Activated CD4-positive, alpha-beta T cell treated with anti-CD3 and anti-CD28 coated beads, Interleukin-2, Interleukin-4, amounts not matched to agents 100 ng/mL and 50 ng/mL, durations not matched to agents 16 hours and 8 hours (primary cell): ENCODE measurements around the gene EEPD1.

Experiments
- DNase-seq: peaks from one replicate; pipeline ENCODE4 v3.0.0-alpha.2; 2020; ENCODE audit warnings: low spot score

EEPD1 gene

DNA sequence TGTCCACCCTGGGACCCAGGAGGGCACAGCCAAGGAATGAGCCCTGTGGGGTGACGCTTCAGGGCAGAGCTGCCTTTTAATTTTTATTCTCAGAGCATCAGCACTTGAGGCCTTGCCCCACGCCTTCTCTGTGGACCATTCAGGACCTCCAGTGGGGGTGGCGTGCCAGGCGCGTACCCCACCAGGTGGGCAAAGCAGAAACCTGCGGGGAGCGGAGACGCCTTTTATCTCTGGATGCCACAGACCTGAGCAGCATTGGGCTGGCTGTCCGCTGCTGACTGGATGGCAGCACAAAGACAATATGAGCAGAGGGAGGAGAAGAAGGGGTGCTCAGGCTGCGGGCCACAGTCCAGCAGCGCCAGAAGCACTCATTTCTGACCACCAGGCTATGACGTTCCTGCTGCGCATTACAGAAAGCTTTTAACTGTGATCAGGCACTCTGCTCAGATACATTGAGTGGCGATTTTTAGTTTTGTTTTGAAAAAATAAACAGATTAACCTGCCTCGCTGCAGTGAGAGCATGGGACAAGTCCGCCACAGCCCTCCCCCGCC, 146.2 kb downstream of the EEPD1 start:
- no peak for DNase-seq

DNA sequence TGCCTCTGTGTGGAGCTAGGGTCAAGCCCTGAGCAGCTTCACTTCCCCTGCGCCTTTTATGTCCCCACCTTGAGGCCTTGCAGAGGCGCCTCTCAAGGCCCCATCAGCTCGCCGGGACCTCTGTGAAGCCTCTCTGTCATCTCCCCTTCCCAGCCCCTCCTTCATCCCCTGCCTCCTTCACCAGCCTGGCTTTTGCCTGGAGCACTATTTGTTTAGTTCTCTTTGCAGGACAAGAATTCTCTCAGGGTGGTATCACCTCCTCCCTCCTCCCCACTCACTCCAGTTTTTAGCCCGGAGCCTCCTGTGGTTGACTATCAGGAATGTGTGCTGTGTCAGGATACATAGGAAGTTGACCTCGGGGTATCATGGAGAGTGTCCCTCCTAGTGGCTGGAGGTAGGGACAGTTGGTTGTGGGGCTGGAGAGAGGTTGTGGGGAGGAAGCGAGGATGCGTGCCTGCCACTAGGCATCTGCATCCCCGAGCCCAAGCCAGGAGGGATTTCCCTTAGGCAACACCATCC, 146.8 kb downstream of the EEPD1 start:
- no peak for DNase-seq

DNA sequence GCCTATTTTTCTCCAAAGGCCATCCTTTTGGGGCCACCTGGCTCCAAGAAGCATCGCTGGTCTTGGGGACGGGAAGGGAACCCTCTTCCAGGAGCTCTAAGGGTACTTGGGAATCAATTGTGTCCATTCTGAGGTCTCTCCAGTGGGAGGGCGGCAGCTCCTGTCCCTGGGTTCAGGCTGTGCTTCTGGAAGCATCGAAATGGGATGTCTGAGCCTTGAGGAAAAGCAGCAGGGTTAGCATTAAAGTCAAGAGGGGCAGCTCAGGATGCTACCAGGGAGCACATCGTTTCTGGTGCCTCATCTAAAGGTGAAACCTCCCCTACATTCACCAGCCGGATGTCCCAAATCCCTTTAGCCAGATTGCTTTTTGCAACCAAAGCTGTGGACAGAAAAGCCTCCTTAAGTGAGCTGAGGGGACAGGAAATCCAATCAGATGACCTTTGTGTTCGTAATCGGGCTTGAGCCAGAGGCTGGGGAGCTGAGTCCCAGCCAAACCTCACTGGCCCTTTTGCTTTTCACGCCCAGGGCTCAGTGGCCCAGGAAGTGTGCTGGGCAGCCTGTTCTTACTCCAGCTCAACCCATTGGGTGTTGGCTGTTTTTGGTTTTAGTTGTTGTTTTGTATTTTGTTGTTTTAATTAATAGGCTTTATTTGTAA, 147.8 kb downstream of the EEPD1 start:
- no peak for DNase-seq

DNA sequence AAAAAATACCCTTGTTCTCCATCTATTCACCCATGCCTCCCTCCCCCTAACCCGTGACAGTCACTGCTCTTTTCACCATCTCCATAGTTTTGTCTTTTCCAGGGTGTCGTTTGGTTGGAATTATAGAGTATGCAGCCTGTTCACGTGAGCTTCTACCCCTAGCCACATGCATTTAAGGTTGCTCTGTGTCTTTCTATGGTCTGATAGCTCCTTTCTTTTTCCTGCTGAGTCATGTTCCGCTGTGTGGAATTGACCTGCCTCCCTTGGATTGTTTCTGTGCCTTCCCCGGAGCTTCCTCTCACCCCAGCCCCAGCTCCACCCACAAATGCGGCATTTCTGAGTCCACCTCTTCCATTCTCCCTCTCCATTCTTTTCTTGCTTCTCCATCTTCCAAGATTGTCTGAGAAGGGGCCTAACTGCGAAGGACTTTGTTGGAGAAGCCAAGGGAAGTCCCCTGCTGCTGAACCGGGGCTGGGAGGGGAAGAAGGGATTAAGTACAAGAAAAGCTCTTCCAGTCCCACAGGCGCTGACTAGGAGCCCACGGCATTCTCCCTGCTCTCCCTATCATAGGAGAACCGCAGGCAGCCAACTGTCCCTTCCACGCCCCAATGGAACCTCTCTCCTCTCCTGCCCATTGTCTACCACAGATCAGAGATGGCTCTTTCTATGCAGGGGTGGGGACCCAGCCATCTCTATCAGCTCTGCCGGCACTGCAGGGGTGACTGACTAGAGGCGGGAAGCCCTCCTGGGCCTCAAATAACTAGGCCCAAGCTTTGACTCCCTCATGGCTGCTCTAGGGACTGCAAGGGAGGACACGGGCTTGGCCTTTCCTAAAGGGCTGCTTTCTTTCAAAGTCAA, 149.1 kb downstream of the EEPD1 start:
- no peak for DNase-seq

DNA sequence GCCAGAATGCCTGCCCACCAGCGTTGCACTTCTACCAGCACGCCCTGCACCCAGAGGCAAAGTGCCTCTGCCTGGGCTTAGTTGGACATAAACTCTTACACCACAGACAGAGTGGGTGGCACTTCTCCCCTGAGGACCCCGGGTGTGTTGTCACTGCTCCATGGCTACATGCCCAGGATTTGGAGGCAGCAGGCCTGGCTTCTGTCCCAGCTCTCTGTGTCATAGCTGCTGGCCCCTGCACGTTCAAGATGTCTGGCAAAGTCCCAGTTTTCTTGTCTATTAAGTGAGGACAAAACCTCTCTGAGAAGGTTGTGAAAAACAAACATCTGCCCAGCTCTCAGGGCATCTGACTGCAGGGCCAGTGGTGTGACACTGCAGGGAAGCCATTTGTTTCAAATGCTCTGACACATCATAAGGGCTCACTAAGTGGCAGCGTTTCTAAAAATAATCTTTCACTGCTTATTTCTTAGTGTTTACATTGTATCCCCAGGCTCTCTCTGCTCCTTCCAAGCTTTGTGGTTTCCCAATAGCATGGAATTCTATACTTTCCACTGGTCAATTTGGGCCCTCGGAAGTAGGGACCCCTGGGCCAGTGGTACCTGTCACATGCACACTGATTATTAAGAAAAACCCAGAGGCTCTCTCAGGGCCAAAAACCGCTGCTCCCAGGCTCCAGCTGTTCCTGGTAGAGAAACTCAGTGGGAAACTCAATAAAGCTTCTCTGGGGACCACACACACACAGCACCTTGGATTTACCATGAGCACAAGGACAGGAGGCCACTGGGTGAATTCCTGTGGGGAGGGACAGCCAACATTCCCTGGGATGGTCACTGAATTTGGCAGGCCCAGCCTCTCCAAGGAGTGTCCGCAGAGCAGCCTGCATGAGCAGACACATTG, 150.4 kb downstream of the EEPD1 start:
- DNase-seq: no peak

DNA sequence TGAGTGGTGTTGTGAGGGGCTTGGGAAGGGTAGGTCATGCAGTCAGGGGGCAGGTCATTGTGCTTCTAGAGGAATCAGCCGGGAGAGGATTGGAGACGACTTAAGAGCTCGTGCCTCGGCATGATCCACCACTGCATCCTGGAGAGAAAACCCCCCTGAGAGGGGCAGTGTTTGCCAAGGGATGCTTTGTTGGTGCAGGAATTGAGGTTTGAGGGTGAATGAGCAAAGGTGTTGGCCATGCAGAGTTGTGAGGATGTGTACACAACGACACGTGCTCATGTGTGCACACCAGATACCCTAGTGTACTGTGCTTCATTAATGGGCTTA, 151.0 kb downstream of the EEPD1 start:
- DNase-seq: no peak

DNA sequence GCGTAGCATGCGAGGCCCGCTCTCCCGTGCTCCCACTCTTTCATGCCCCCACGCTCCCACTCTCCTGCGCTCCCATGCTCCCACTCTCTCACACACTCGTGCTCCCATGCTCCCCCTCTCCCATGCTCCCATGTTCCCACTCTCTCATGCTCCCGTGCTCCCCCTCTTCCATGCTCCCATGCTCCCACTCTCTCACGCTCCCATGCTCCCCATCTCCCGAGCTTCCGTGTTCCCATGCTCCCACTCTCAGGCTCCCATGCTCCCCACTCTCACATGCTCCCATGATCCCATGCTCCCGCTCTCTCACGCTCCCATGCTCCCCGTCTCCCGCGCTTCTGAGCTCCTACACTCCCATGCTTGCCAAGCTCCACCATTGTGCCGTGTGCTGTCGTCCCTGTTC, 152.2 kb downstream of the EEPD1 start:
- DNase-seq: no peak

DNA sequence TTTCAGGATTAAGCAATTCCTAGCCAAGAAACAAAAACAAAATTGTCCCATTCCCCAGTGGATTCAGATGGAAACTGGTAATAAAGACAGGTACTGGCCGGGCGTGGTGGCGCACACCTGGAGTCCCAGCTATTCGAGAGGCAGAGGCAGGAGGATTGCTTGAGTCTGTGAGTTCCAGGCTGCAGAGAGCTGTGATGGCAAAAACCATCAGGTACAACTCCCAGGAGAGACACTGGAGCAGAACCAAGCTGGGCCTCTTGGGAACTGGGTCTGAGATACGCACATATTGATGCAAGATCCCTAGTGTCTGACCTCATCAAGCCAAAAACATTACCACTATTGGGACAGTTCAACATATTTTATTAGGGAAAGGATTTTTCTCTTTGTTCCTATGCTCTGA, 152.6 kb downstream of the EEPD1 start:
- DNase-seq: no peak

DNA sequence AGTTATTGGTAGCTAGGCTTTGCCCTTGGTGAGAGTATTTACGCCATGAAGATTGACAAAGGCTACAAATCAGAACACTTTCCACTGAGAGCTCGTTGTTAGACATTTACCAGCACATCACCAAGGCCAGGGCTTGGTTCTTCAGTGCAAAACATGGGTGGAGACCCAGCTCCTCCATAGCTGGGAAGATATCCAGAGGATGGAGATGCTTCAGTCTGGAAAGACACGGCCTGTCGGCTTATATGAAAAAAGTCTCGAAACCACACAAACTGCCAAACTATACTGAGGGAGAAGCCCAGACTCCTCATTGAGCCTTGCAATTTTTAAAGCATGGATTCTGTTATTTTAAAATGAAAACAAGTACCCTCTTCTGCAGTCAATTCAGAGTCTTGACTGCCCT, 153.2 kb downstream of the EEPD1 start:
- no peak for DNase-seq

DNA sequence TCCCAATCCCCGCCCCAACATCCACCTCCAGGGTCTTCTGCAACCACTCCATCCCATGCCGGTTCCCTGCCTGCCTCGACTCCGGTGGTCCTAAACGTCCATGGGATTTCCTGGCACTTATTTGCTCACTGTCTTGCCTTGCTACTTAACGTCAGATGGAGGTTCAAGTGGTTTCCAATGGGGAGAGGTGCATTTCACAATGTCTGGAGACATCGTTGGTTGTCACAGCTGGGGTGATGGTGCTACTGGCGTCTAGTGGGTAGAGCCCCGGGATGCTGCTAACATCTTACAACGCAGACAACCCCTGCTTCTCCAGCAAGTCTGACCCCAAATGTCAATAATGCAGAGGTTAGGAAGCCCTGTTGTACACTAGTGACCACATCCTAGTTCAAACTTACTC, 153.7 kb downstream of the EEPD1 start:
- no peak for DNase-seq

DNA sequence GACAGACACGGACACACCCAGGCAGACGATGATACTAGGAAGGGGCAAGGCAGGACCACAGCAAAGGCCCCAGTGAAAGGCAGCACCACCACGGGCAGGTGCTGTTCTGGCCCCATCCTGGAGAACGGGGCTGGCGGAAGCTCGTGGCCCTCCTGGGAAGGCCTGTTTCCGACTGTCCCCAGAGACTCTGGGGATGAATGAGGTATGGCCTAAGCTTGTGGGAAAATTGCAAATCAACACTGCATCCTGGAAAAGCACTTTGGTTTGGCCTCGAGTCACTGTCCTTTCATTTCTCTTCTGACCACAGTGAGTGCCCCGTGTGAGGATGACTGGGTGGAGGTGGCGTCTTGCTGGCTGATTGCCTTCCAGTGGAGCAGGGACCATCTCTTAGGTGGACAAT, 155.0 kb downstream of the EEPD1 start:
- DNase-seq: no peak

DNA sequence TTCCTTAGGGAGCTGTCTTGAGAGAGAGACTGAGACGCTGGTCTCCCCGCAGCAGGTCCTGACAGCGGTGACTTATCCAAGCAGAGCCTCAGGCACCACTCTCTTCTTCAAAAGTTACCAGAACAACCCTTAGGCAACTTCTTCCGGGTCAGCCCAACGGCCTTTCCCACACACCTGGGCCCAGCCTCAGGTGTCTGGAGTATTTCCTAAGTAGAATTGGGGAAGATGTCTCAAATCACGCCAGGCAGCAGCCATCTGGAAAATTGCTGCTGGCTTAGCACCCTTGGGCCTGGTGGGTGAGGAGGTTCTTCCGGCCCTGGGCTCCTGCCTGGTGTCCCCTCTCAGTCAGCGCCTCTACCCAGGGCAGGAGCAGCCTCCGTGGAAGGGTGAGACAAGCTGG, 156.2 kb downstream of the EEPD1 start:
- no peak for DNase-seq

DNA sequence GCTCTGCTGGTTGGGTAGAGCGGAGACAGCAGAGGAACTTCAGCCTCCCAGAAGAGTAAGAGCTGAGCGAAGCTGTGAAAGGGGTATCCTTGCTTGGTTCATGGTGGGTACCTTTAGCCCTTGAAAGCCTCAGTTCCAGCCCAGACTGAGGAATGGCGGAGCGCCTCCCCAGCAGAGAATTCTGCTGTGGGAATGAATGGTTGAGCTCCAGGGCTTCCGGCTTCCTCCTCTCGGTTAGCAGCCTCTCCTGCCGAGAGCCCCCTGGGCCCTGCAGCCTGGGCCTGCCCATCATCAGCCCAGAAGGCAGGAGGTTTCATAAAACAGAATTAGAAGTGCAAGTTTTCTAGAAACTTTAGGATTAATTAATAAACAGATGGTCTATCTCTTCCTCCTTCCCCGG, 156.7 kb downstream of the EEPD1 start:
- no peak for DNase-seq

DNA sequence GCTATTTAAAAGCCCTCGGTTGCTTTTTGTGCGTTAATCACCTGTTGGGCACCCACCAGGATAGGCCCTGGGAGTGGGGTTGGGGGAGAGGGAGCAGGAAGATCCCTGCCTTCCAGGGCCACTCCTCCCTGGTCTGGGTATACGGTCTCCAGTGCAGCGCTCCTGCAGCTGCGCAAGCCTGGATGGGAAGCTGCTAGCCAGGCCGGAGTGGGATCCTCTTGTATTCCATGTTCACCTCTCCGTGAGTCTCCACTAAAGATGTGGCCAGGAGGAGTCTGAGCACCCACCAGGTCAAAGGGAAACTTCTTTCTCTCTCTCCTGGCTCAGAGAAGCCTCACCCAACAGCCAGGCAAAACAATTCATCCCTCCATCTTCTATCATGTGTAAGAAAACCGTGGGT, 157.8 kb downstream of the EEPD1 start:
- no peak for DNase-seq

DNA sequence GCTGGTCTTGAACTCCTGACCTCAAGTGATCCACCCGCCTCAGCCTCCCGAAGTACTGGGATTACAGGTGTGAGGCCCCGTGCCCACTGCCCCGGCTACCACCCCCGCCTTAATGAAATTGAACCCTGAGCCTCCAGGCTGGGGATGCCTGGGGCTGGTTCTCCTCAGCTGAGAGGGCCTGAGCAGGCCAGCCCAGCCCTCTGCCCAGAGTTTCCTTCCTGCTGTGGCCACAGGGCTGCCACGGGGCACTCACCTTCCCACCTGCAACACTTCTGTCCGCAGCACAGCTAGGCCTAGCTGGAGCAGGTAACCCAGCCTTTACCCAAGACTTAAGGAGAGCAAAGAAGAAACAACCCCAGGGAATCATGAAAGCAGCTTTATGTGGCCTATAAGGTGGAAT, 158.5 kb downstream of the EEPD1 start:
- no peak for DNase-seq

DNA sequence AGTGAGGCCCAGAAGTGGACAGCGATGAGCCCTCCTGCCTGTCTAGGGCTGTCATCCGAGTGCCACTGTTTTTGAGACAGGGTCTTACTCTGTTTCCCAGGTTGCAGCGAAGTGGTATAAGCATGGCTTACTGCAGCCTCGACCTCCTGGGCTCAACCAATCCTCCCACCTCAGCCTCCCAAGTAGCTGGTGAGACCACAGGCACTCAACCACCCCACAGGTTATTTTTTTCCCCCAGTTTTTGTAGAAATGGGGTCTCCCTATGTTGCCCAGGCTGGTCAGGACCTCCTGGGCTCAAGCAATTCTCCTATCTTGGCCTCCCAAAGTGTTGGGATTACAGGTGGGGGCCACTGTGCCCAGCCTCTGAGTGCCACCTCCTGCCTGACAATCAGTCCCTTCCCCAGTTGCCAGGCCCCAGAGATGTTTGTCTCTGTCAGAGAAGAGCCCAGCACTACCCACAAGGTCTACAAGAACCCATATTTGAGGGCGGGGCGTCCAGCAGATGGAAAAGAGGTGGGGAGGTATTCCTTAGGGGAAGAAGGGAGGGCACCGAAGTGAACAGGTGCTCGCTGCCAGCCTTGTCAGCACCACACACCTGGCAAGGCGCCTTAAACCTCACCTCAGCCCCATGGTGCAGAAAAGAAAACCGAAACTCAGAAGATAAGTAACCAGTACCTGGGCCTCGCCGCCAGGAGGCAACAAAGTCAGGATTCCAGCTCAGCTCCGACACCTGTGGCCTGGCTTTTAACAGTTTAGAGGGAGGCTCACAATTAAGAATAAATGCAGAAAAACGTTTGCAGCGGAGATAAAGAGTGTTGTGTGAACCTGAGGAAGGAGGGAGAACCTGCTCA, 159.2 kb downstream of the EEPD1 start:
- DNase-seq: no peak

DNA sequence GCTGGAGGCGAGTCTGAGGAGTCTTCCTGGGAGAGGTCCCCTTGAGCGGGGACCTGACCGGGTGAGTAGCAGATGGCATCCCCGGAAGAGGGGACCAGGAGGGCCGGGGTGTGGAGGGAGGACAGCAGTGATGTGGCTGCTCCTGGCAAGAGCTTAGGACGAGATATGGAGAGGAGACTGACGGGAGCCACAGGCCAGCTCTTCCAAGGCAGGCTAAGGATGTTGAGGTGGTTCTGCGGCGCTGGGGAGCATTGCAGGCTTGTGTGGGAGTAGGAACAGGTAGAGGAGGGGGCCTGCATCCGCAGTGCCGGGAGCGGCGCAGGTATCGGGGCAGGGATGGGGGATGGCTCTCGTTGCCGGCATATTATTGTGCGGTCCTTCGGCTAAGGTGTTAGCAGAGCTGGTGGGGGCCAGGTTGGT, 159.9 kb downstream of the EEPD1 start:
- DNase-seq: no peak

DNA sequence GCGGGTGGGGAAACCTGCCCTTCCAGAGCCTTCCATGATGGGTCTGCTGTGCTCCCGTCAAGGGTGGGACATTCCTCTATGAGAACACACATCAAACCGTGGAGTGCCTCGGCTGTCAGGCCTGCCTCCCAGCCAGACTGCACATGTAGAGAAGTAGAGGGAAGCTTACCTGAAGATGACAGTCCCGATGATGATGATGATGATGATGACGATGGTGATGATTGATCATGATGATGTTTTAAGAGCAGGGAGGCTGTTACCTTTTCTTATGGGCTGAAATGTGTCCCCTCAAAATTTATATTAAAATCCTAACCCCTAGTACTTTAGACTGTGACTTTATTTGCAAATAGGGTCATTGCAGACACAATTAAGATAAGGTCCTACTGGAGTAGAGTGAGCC, 160.6 kb downstream of the EEPD1 start:
- no peak for DNase-seq

DNA sequence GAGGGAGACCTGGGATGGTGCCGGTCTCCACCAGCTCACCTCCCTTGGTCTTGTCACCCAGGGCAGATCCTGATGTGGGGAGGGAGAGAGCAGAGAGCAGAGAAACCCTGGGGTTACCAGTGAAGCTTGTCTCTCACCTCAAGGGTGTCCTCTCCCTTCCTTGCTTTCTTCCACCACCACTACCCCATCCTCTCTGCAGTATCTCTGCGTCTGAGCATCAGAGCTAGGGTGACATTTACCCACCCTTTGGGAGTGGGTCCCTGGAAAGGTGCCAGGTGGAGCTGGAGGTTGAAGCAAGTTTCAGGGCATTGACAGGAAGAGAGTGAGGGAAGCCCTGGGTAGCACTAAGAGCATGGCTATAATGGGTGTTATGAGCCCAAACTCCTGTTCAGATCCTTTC, 161.4 kb downstream of the EEPD1 start:
- no peak for DNase-seq

DNA sequence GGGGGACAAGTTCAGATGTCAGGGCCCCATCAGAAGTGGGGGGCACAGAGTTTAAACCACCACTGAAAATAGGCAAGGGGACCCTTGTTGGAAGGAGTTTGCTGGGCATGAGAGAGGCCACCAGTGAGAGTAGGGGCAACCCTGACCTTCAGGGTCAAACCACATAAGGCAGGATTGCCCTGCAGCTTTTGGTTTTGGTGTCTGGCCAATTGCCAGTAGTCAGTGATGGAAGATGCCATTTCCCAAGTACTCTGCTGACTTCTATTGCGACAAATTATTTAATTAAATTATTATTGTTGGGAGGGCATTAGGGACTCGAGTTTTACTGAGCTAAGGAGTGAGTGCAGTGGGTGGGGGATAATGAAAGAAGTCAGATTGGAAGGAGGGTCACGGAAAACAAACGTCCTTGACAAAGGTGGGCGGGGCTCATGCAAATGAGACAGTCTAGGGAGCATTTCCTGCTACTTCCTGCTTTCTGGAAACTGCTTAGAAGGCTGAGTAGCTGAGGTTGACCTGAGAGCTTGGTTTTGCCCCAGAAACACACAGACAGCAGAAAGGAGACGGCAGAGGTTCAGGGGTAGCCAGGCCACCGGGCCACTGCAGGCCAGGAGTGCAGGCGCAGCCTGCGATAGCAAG, 162.4 kb downstream of the EEPD1 start:
- no peak for DNase-seq

DNA sequence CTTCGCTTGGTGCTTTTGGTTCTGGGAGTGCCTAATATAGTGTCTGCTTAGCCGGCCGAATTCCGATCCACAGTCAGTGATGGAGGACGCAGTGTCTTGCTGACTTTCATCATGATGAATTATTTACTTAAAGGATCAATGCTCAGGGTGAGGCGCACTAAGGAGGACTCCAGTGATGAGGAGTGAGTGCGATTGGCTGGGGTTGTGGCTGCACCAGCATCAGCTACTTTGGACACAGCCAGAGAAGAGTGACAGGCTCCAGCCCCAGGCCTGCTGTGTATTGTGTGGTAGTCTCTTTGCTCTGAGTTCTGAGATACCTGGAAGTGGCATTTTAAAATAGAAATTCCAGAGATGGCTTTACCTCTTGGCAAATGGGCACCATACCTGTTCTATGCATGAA, 163.3 kb downstream of the EEPD1 start:
- no peak for DNase-seq
